ENCODE data around the gene PHLPP1.
"Not testable (repeated sequence)": the region's sequence is repeated elsewhere in the genome, so short reads cannot be mapped to it uniquely, and the experiment has no call there.

The PHLPP1 gene

GRCh38 chr18:62807396-62807795 lies 92.1 kb downstream of the PHLPP1 start:
- DNase-seq (ENCODE audit: low read depth, low spot score) = no peak

GRCh38 chr18:62808123-62808522 lies 92.8 kb downstream of the PHLPP1 start:
- DNase-seq (ENCODE audit: low read depth, low spot score) = no peak

- DNase-seq (ENCODE audit: low read depth, low spot score) = not testable (repeated sequence)
Measured at GRCh38 chr18:62809445-62809844, 94.1 kb downstream of the PHLPP1 start.

- DNase-seq (ENCODE audit: low read depth, low spot score) = no peak
Measured at GRCh38 chr18:62809900-62810299, 94.6 kb downstream of the PHLPP1 start.

GRCh38 chr18:62810682-62811081 lies 95.3 kb downstream of the PHLPP1 start:
- DNase-seq (ENCODE audit: low read depth, low spot score) = no peak

GRCh38 chr18:62811674-62812073 lies 96.3 kb downstream of the PHLPP1 start:
- DNase-seq (ENCODE audit: low read depth, low spot score) = no peak

GRCh38 chr18:62812242-62812641 lies 96.9 kb downstream of the PHLPP1 start:
- DNase-seq (ENCODE audit: low read depth, low spot score) = no peak

- DNase-seq (ENCODE audit: low read depth, low spot score) = no peak
Measured at GRCh38 chr18:62812876-62813275, 97.5 kb downstream of the PHLPP1 start.

- no peak for DNase-seq (ENCODE audit: low read depth, low spot score)
Measured at GRCh38 chr18:62814132-62814759, 98.9 kb downstream of the PHLPP1 start.

GRCh38 chr18:62825382-62825781 lies 110.0 kb downstream of the PHLPP1 start:
- no peak for DNase-seq (ENCODE audit: low read depth, low spot score)

- no peak for DNase-seq (ENCODE audit: low read depth, low spot score)
Measured at GRCh38 chr18:62827397-62827796, 112.1 kb downstream of the PHLPP1 start.

GRCh38 chr18:62828091-62828640 lies 112.8 kb downstream of the PHLPP1 start:
- DNase-seq (ENCODE audit: low read depth, low spot score) = no peak

GRCh38 chr18:62828852-62829251 lies 113.5 kb downstream of the PHLPP1 start:
- no peak for DNase-seq (ENCODE audit: low read depth, low spot score)

GRCh38 chr18:62829936-62830335 lies 114.6 kb downstream of the PHLPP1 start:
- DNase-seq (ENCODE audit: low read depth, low spot score) = no peak

- no peak for DNase-seq (ENCODE audit: low read depth, low spot score)
Measured at GRCh38 chr18:62832282-62832681, 116.9 kb downstream of the PHLPP1 start.

GRCh38 chr18:62833494-62833893 lies 118.2 kb downstream of the PHLPP1 start:
- DNase-seq (ENCODE audit: low read depth, low spot score) = no peak

- DNase-seq (ENCODE audit: low read depth, low spot score) = no peak
Measured at GRCh38 chr18:62834715-62835114, 119.4 kb downstream of the PHLPP1 start.

GRCh38 chr18:62837011-62837410 lies 121.7 kb downstream of the PHLPP1 start:
- DNase-seq (ENCODE audit: low read depth, low spot score) = no peak

GRCh38 chr18:62838475-62839098 lies 123.2 kb downstream of the PHLPP1 start:
- no peak for DNase-seq (ENCODE audit: low read depth, low spot score)

GRCh38 chr18:62839874-62840713 lies 124.8 kb downstream of the PHLPP1 start:
- no peak for DNase-seq (ENCODE audit: low read depth, low spot score)

- DNase-seq (ENCODE audit: low read depth, low spot score) = no peak
Measured at GRCh38 chr18:62841405-62841804, 126.1 kb downstream of the PHLPP1 start.

- no peak for DNase-seq (ENCODE audit: low read depth, low spot score)
Measured at GRCh38 chr18:62842898-62843297, 127.6 kb downstream of the PHLPP1 start.
